ENCODE data around the gene SCAF1. TPM values are rescaled to one million over a fixed set of nuclear protein-coding genes. Genes with fewer than 3 reads are reported as not detected.

The SCAF1 gene
- total RNA-seq, 2 donors from 2014 or later = 84.8 to 94.5 TPM

DNA sequence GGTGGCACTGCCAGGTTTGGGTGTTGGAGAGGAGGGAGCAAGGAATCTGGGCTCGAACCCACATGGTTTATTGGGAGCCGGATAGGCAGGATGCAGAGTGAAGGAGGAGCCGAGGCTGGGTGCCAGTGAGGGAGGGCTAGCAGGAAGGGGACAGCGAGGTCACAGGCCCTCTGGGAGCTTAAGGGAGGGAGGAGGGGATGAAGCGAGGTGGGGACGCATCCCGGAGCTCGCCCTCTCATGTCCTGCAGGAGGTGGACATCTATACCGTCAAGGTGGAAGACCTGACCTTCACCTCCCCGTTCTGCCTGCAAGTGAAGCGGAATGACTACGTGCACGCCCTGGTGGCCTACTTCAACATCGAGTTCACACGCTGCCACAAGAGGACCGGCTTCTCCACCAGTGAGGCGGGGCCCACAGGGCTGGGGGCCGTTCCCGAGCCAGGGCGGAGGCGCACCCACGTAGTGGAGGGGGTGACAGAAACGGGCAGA, 43.9 kb downstream of the SCAF1 start:
- Mint-ChIP-seq H3K4me3 (no peak overlapping the region), H3K4me1 (peaks cover 15% of the 10 kb centered on the region), H3K27me3 (ENCODE audit: insufficient read depth) (no peaks in the 10 kb centered on the region), H3K36me3 (ENCODE audit: low read depth) (peaks cover 55% of the 10 kb centered on the region), H3K27ac (peak overlapping the region; percentile 48), H3K9me3 (no peaks in the 10 kb centered on the region)
- Histone ChIP-seq H3K4me3 (ENCODE audit: low read length) (no peak overlapping the region), H3K9me3 (ENCODE audit: control insufficient read depth, low read length) (no peaks in the 10 kb centered on the region), H3K9ac (ENCODE audit: extremely low read depth, low read length, poor library complexity, severe bottlenecking) (no peak overlapping the region), H3K36me3 (ENCODE audit: control insufficient read depth, insufficient read depth, low read length) (peaks cover 56% of the 10 kb centered on the region), H3K27ac (ENCODE audit: low read depth, low read length) (no peak overlapping the region), H3K4me1 (ENCODE audit: control insufficient read depth, insufficient read depth, low read length) (peaks cover 3% of the 10 kb centered on the region), H3K27me3 (ENCODE audit: control insufficient read depth, insufficient read depth, low read length, poor library complexity, severe bottlenecking) (no peaks in the 10 kb centered on the region)
- TF ChIP-seq, protein P1, sequence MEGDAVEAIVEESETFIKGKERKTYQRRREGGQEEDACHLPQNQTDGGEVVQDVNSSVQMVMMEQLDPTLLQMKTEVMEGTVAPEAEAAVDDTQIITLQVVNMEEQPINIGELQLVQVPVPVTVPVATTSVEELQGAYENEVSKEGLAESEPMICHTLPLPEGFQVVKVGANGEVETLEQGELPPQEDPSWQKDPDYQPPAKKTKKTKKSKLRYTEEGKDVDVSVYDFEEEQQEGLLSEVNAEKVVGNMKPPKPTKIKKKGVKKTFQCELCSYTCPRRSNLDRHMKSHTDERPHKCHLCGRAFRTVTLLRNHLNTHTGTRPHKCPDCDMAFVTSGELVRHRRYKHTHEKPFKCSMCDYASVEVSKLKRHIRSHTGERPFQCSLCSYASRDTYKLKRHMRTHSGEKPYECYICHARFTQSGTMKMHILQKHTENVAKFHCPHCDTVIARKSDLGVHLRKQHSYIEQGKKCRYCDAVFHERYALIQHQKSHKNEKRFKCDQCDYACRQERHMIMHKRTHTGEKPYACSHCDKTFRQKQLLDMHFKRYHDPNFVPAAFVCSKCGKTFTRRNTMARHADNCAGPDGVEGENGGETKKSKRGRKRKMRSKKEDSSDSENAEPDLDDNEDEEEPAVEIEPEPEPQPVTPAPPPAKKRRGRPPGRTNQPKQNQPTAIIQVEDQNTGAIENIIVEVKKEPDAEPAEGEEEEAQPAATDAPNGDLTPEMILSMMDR (conservative IDR thresholded peaks at IDR 0.05) = no peak
- no peak for DNase-seq
- WGBS, 2 experiments (ENCODE audit: insufficient coverage in 1 of 2, insufficient read length in 1 of 2) = 90% methylated on average over 21 to 23 of the region's 23 CpGs

DNA sequence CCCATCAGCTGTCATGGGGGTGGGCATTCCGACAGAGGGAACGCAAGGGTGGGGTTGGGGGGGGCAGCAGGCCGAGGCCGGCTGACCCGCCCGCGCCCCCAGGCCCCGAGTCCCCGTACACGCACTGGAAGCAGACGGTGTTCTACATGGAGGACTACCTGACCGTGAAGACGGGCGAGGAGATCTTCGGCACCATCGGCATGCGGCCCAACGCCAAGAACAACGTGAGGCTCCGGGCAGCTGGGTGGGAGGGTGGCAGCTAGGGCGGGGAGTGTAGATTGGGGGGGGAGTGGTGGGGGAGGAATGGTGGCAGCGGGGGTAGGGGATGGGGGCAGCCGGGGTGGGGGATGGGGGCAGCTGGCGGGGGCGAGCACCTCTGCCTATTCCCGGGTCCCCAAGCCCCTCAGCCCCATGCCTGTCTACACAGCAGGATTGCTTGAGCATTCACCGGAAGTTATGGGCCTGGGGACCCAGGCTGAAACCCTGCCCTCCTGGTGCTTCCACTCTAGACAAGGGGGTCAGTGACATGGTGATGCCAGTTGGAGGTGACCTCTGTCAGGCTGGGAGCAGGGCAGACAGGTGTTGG, 44.6 kb downstream of the SCAF1 start:
- peaks cover 13% of the 10 kb centered on the region for H3K4me1 Mint-ChIP-seq
- H3K4me3 Mint-ChIP-seq = no peak overlapping the region
- Histone ChIP-seq H3K9me3 (ENCODE audit: control insufficient read depth, low read length) (no peaks in the 10 kb centered on the region), H3K36me3 (ENCODE audit: control insufficient read depth, insufficient read depth, low read length) (peaks cover 51% of the 10 kb centered on the region), H3K9ac (ENCODE audit: extremely low read depth, low read length, poor library complexity, severe bottlenecking) (no peak overlapping the region), H3K4me1 (ENCODE audit: control insufficient read depth, insufficient read depth, low read length) (no peaks in the 10 kb centered on the region), H3K4me3 (ENCODE audit: low read length) (no peak overlapping the region), H3K27ac (ENCODE audit: low read depth, low read length) (no peak overlapping the region), H3K27me3 (ENCODE audit: control insufficient read depth, insufficient read depth, low read length, poor library complexity, severe bottlenecking) (no peaks in the 10 kb centered on the region)
- H3K27me3 Mint-ChIP-seq (ENCODE audit: insufficient read depth) = no peaks in the 10 kb centered on the region
- H3K9me3 Mint-ChIP-seq = no peaks in the 10 kb centered on the region
- DNase-seq = no peak
- H3K36me3 Mint-ChIP-seq (ENCODE audit: low read depth) = peaks cover 52% of the 10 kb centered on the region
- WGBS, 2 experiments (ENCODE audit: insufficient coverage in 1 of 2, insufficient read length in 1 of 2) = 95 to 97% methylated on average over 12 to 22 of the region's 27 CpGs
- TF ChIP-seq, protein P1 (conservative IDR thresholded peaks at IDR 0.05) = no peak
- no peak overlapping the region for H3K27ac Mint-ChIP-seq

DNA sequence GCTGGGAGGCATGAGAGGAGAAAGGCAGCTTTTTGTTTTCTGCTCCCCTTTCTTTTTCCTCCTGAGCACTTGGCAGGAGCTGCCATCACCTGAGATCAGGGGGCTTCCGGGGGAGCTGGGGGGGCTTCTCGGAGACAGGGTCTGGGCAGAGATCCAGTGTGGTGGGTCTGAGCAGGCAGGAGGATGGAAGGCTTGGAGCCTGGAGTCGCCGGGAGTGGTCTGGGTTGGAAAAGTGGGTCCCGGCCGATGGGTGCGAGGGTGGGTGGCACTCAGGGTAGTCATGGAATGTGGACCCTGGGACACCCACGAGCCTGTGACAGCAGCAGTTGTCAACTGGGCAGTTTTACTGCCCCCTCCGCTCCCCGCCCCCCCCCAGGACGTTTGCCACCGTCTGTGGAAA, 45.1 kb downstream of the SCAF1 start:
- Mint-ChIP-seq H3K36me3 (ENCODE audit: low read depth) (peaks cover 47% of the 10 kb centered on the region), H3K4me3 (no peak overlapping the region), H3K27me3 (ENCODE audit: insufficient read depth) (no peaks in the 10 kb centered on the region), H3K27ac (no peak overlapping the region), H3K9me3 (no peaks in the 10 kb centered on the region), H3K4me1 (peaks cover 13% of the 10 kb centered on the region)
- Histone ChIP-seq H3K4me1 (ENCODE audit: control insufficient read depth, insufficient read depth, low read length) (no peaks in the 10 kb centered on the region), H3K36me3 (ENCODE audit: control insufficient read depth, insufficient read depth, low read length) (peaks cover 45% of the 10 kb centered on the region), H3K9ac (ENCODE audit: extremely low read depth, low read length, poor library complexity, severe bottlenecking) (no peak overlapping the region), H3K27me3 (ENCODE audit: control insufficient read depth, insufficient read depth, low read length, poor library complexity, severe bottlenecking) (no peaks in the 10 kb centered on the region), H3K4me3 (ENCODE audit: low read length) (no peak overlapping the region), H3K9me3 (ENCODE audit: control insufficient read depth, low read length) (no peaks in the 10 kb centered on the region), H3K27ac (ENCODE audit: low read depth, low read length) (no peak overlapping the region)
- TF ChIP-seq, protein P1 (conservative IDR thresholded peaks at IDR 0.05) = no peak
- 84 to 91% methylated on average over 4 to 12 of the region's 12 CpGs for WGBS, 2 experiments (ENCODE audit: insufficient coverage in 1 of 2, insufficient read length in 1 of 2)
- DNase-seq = no peak

Data from endodermal cell (in vitro differentiated cells).